Neural progenitor cell (in vitro differentiated cells): ENCODE measurements around the gene CRMP1. TPM values are rescaled to one million over a fixed set of nuclear protein-coding genes. Genes with fewer than 3 reads are reported as not detected.
A peak's percentile ranks its signal among the peaks of the same experiment; 100 is the strongest.

Experiments used
- DNase-seq: peaks from one replicate; pipeline ENCODE4 v3.0.0-alpha.2; 2016; ENCODE audit warnings: low spot score
- H2AFZ ChIP-seq: fragments of 200-600 bp; sonication (generic); replicated peaks from 2 replicates; pipeline ENCODE4 v1.6.1; 2016; ENCODE audit warnings: antibody characterized with exemption
- H3F3A ChIP-seq: fragments of 200-600 bp; sonication (generic); 2 replicates; pipeline ENCODE4 v1.6.1; 2016; ENCODE audit warnings: antibody characterized with exemption, low read depth
- H3K27ac ChIP-seq: fragments of 200-600 bp; sonication (generic); 2 replicates; pipeline ENCODE4 v1.5.1; 2016; ENCODE audit warnings: mild to moderate bottlenecking
- H3K27me3 ChIP-seq: fragments of 200-600 bp; sonication (generic); 2 replicates; pipeline ENCODE4 v1.6.1; 2016; ENCODE audit warnings: mild to moderate bottlenecking, moderate library complexity
- H3K36me3 ChIP-seq: fragments of 200-600 bp; sonication (generic); 2 replicates; pipeline ENCODE4 v1.5.1; 2016
- H3K4me1 ChIP-seq: fragments of 200-600 bp; sonication (generic); 2 replicates; pipeline ENCODE4 v1.6.1; 2016; ENCODE audit warnings: mixed run types
- H3K4me2 ChIP-seq: fragments of 200-600 bp; sonication (generic); 2 replicates; pipeline ENCODE4 v1.6.1; 2016
- H3K4me3 ChIP-seq: fragments of 200-600 bp; sonication (generic); 2 replicates; pipeline ENCODE4 v1.5.1; 2016
- H3K79me2 ChIP-seq: fragments of 200-600 bp; sonication (generic); 2 replicates; pipeline ENCODE4 v1.6.1; 2016; ENCODE audit warnings: low read depth
- H3K9ac ChIP-seq: fragments of 200-600 bp; sonication (generic); 2 replicates; pipeline ENCODE4 v1.6.1; 2016
- H3K9me3 ChIP-seq: fragments of 200-600 bp; sonication (generic); 2 replicates; pipeline ENCODE4 v1.5.1; 2016; ENCODE audit warnings: low read depth
- H4K20me1 ChIP-seq: fragments of 200-600 bp; sonication (generic); 2 replicates; pipeline ENCODE4 v1.6.1; 2016; ENCODE audit warnings: low read depth
- H3K27ac Mint-ChIP-seq: 3 replicates; pipeline ENCODE4 v1.8.0; 2021; ENCODE audit warnings: mixed read lengths
- H3K27me3 Mint-ChIP-seq: 2 replicates; pipeline ENCODE4 v1.8.0; 2022; ENCODE audit warnings: low read depth, mild to moderate bottlenecking, inconsistent platforms, moderate library complexity, mixed read lengths; ENCODE audit not compliant: insufficient read depth
- H3K36me3 Mint-ChIP-seq: 3 replicates; pipeline ENCODE4 v1.8.0; 2021; ENCODE audit warnings: mixed read lengths
- H3K4me1 Mint-ChIP-seq: 3 replicates; pipeline ENCODE4 v1.8.0; 2021; ENCODE audit warnings: mixed read lengths
- H3K4me3 Mint-ChIP-seq: 3 replicates; pipeline ENCODE4 v1.8.0; 2021; ENCODE audit warnings: mild to moderate bottlenecking, moderate library complexity, mixed read lengths
- H3K9me3 Mint-ChIP-seq: 3 replicates; pipeline ENCODE4 v1.8.0; 2020; ENCODE audit warnings: mixed read lengths
- CTCF ChIP-seq: fragments of 200-600 bp; sonication (generic); IDR thresholded peaks from 2 replicates; pipeline ENCODE4 v1.5.1; 2017; ENCODE audit warnings: antibody characterized with exemption, mild to moderate bottlenecking
- EZH2 ChIP-seq: fragments of 200-600 bp; sonication (generic); IDR thresholded peaks from 2 replicates; pipeline ENCODE4 v1.6.1; 2017; ENCODE audit warnings: antibody characterized with exemption, mild to moderate bottlenecking, moderate library complexity
- EZH2phosphoT487 ChIP-seq: fragments of 200-600 bp; sonication (generic); IDR thresholded peaks from 2 replicates; pipeline ENCODE4 v1.6.1; 2017; ENCODE audit warnings: antibody characterized with exemption
- total RNA-seq: library from RNA; depleted of rRNA; stranded (reverse); fragments of >200 nt; gene quantifications from 2 replicates; pipeline ENCODE4 v1.2.3, GENCODE V29; 2015; ENCODE audit warnings: low replicate concordance

CRMP1 gene
- total RNA-seq, 1 donor from 2014 or later: 91.4 TPM

GRCh38 chr4:5900844-5901243 is 8.0 kb upstream of the CRMP1 start:
- H3K9me3 ChIP-seq: no peaks in the 10 kb centered on the region
- H3K4me2 ChIP-seq: no peak overlapping the region
- no peak overlapping the region for H3K4me3 Mint-ChIP-seq
- H3K36me3 Mint-ChIP-seq: no peaks in the 10 kb centered on the region
- H3K27ac Mint-ChIP-seq: peak overlapping the region; percentile 52
- no peak for TF ChIP-seq EZH2
- TF ChIP-seq CTCF: no peak
- no peak for TF ChIP-seq EZH2phosphoT487
- peaks cover 3% of the 10 kb centered on the region for H3K4me1 Mint-ChIP-seq
- H3K9ac ChIP-seq: no peak overlapping the region
- peaks cover 2% of the 10 kb centered on the region for H3K9me3 Mint-ChIP-seq
- H2AFZ ChIP-seq: no peak overlapping the region
- H3K4me1 ChIP-seq: peaks cover 15% of the 10 kb centered on the region
- DNase-seq: no peak
- no peaks in the 10 kb centered on the region for H3K79me2 ChIP-seq
- H3K27me3 Mint-ChIP-seq: peaks cover 18% of the 10 kb centered on the region
- H3K27me3 ChIP-seq: peaks cover 100% of the 10 kb centered on the region
- H3K4me3 ChIP-seq: no peak overlapping the region
- peaks cover 3% of the 10 kb centered on the region for H4K20me1 ChIP-seq
- no peaks in the 10 kb centered on the region for H3K36me3 ChIP-seq
- H3K27ac ChIP-seq: no peak overlapping the region
- H3F3A ChIP-seq: peaks cover 7% of the 10 kb centered on the region

- no peak for DNase-seq
- H3K27ac ChIP-seq: no peak overlapping the region
- no peaks in the 10 kb centered on the region for H3K9me3 ChIP-seq
- no peaks in the 10 kb centered on the region for H3K79me2 ChIP-seq
- no peak for TF ChIP-seq EZH2phosphoT487
- Mint-ChIP-seq H3K4me1 (no peaks in the 10 kb centered on the region), H3K27ac (no peak overlapping the region), H3K36me3 (no peaks in the 10 kb centered on the region), H3K4me3 (no peak overlapping the region), H3K9me3 (peaks cover 2% of the 10 kb centered on the region), H3K27me3 (peaks cover 20% of the 10 kb centered on the region)
- no peak overlapping the region for H3K4me2 ChIP-seq
- H3K4me3 ChIP-seq: no peak overlapping the region
- H3K9ac ChIP-seq: no peak overlapping the region
- no peak overlapping the region for H2AFZ ChIP-seq
- H3F3A ChIP-seq: no peaks in the 10 kb centered on the region
- peaks cover 6% of the 10 kb centered on the region for H3K4me1 ChIP-seq
- no peaks in the 10 kb centered on the region for H3K36me3 ChIP-seq
- peaks cover 100% of the 10 kb centered on the region for H3K27me3 ChIP-seq
- H4K20me1 ChIP-seq: peaks cover 3% of the 10 kb centered on the region
These were observed 7.0 kb upstream of the CRMP1 start for GRCh38 chr4:5899881-5900280.

- no peaks in the 10 kb centered on the region for H3K4me1 Mint-ChIP-seq
- Histone ChIP-seq H3F3A (no peaks in the 10 kb centered on the region), H3K27ac (no peak overlapping the region), H3K36me3 (no peaks in the 10 kb centered on the region), H3K9ac (no peak overlapping the region), H3K9me3 (no peaks in the 10 kb centered on the region), H2AFZ (no peak overlapping the region), H4K20me1 (peaks cover 3% of the 10 kb centered on the region), H3K27me3 (peaks cover 100% of the 10 kb centered on the region), H3K4me2 (no peak overlapping the region), H3K4me3 (no peak overlapping the region), H3K79me2 (no peaks in the 10 kb centered on the region), H3K4me1 (peaks cover 5% of the 10 kb centered on the region)
- peaks cover 2% of the 10 kb centered on the region for H3K9me3 Mint-ChIP-seq
- H3K27ac Mint-ChIP-seq: no peak overlapping the region
- H3K36me3 Mint-ChIP-seq: no peaks in the 10 kb centered on the region
- peaks cover 24% of the 10 kb centered on the region for H3K27me3 Mint-ChIP-seq
- TF ChIP-seq EZH2phosphoT487 (no peak), EZH2 (no peak), CTCF (no peak)
- DNase-seq: no peak
- H3K4me3 Mint-ChIP-seq: no peak overlapping the region
These were observed 6.5 kb upstream of the CRMP1 start for GRCh38 chr4:5899396-5899795.

- peaks cover 99% of the 10 kb centered on the region for H3K27me3 ChIP-seq
- no peak overlapping the region for H2AFZ ChIP-seq
- no peaks in the 10 kb centered on the region for H3K9me3 ChIP-seq
- no peak overlapping the region for H3K9ac ChIP-seq
- no peak overlapping the region for H3K27ac ChIP-seq
- TF ChIP-seq EZH2 (no peak), EZH2phosphoT487 (no peak), CTCF (no peak)
- H3F3A ChIP-seq: no peaks in the 10 kb centered on the region
- H3K36me3 Mint-ChIP-seq: no peaks in the 10 kb centered on the region
- peaks cover 36% of the 10 kb centered on the region for H3K27me3 Mint-ChIP-seq
- no peaks in the 10 kb centered on the region for H3K79me2 ChIP-seq
- peaks cover 8% of the 10 kb centered on the region for H3K4me1 ChIP-seq
- H3K4me1 Mint-ChIP-seq: peaks cover 4% of the 10 kb centered on the region
- no peak overlapping the region for H3K4me3 Mint-ChIP-seq
- peaks cover 6% of the 10 kb centered on the region for H3K9me3 Mint-ChIP-seq
- no peak overlapping the region for H3K27ac Mint-ChIP-seq
- H3K36me3 ChIP-seq: no peaks in the 10 kb centered on the region
- peaks cover 8% of the 10 kb centered on the region for H4K20me1 ChIP-seq
- DNase-seq: no peak
- no peak overlapping the region for H3K4me3 ChIP-seq
- H3K4me2 ChIP-seq: no peak overlapping the region
These were observed 4.8 kb upstream of the CRMP1 start for GRCh38 chr4:5897674-5898073.
